ENCODE data around the gene LRRC8A.

DNA sequence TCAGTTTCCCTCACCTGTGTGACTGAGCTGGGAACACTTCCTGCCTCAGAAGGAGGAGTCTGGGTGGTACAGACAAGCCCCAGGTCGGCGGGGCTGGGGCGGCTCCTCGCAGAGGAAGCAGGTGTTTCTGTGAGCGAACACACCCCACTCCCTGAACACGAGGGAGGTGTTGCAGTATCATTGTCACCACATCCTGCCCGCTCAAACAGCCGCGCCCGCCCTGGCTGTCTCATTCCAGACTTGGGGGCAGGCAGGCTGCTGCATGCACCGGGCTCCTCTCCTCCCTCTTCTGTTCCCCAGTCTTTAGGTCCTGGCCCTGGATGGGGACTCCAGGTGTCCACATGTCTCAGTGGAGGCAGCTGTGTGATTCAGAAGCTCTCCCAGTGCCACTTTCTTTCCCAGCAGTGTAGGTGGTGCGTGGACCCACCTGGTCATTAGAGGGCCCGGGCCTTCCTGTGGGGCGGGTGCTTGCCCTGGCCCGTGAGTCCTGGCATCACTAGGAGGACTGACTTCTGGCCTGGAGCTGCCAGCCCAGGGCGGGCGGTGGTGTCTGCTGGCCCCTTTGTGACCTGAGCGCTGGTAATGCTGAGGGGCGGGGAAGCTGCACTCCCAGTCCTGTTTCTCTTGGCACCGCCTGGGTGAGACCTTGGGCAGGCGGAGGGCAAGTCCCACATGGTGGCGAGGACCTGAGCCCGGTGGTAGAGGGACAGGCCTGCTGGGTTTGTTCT is 20.6 kb downstream of the LRRC8A start:
- TF ChIP-seq EZH2phosphoT487 (IDR thresholded peaks at IDR 0.05; ENCODE audit: borderline replicate concordance): no peak
- no peak for TF ChIP-seq ELF1 (IDR thresholded peaks at IDR 0.05; ENCODE audit: borderline replicate concordance, low read depth)
- TF ChIP-seq EZH2 (IDR thresholded peaks at IDR 0.05): no peak
- TF ChIP-seq, protein P1, sequence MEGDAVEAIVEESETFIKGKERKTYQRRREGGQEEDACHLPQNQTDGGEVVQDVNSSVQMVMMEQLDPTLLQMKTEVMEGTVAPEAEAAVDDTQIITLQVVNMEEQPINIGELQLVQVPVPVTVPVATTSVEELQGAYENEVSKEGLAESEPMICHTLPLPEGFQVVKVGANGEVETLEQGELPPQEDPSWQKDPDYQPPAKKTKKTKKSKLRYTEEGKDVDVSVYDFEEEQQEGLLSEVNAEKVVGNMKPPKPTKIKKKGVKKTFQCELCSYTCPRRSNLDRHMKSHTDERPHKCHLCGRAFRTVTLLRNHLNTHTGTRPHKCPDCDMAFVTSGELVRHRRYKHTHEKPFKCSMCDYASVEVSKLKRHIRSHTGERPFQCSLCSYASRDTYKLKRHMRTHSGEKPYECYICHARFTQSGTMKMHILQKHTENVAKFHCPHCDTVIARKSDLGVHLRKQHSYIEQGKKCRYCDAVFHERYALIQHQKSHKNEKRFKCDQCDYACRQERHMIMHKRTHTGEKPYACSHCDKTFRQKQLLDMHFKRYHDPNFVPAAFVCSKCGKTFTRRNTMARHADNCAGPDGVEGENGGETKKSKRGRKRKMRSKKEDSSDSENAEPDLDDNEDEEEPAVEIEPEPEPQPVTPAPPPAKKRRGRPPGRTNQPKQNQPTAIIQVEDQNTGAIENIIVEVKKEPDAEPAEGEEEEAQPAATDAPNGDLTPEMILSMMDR (IDR thresholded peaks at IDR 0.05 in 2 of 3, conservative IDR thresholded peaks at IDR 0.05 in 1 of 3; ENCODE audit: borderline replicate concordance in 1 of 3, insufficient read depth in 1 of 3, low read depth in 2 of 3, low read length in 2 of 3): no peak
- no peak for TF ChIP-seq RAD21 (IDR thresholded peaks at IDR 0.05; ENCODE audit: low read depth)
